Activated CD8-positive, alpha-beta memory T cell treated with anti-CD3 and anti-CD28 coated beads, Interleukin-2, amount 50 U/mL, for 24 hours (primary cell): ENCODE measurements around the gene STARD4.

Source experiments
- DNase-seq: peaks from one replicate; pipeline ENCODE4 v3.0.0-alpha.2; 2020; ENCODE audit errors: extremely low read depth

STARD4 gene

DNA sequence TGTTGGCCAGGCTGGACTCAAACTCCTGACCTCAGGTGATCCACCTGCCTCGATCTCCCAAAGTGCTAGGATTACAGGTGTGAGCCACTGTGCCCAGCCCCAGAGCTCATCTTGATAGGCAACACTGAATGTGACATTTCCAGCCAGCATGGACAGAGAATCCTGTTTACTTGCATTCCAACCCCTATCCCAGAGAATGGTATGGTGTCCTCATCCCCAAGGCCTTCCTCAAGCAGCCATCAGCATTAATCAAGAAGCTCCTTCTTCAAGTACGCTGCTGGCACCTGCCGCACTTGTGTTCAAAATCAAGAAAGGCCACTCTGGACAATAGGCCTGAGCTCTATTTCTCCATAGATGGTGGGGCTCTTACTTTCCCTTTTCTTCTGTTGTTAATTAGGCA is 40.2 kb downstream of the STARD4 start:
- no peak for DNase-seq

DNA sequence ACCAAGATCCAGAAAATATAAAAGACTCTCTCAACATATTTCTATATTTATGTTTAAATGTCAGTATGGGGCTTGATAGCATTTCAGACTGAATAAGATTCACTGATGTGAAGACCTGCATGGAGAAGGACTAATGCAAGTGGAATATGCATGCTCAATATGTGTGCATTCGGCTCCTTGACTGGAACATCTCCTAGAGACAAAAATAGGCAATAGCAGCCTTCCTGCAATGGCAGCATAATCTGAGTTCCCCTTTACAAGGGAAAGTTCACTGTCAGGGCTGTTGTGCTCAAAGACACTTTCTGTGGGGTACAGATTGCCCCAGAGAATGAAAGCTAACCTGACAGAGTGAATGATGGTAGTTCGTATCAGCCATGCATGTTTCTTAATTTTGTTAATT is 42.4 kb downstream of the STARD4 start:
- no peak for DNase-seq

DNA sequence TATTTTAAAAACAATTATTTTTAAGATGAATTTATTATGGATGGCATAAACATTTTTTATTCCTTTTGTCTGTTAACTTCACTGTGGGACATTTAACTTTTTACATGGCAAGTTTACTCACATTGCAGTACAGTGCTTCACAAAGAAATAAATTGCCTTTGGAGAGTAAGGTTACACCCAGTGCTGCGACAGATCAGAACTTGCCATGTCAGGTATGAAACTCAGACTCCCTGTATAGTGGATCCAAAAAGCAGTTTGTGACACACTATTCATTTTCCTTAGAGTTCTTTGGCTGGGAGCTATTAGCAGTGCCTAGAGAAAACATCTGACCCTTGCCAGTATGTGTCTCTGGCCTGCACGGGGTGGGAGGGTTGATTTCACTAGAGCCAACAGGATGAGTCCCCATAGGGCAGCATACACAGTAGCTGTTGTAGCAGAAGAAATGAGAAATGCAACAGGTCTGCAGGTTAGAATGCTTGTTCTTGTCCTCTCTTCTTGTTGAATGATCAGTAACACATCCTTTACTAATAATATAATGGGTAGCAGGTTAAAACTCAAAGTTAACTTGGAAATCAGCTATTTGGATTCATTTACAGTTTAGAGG is 42.9 kb downstream of the STARD4 start:
- DNase-seq, result no peak

DNA sequence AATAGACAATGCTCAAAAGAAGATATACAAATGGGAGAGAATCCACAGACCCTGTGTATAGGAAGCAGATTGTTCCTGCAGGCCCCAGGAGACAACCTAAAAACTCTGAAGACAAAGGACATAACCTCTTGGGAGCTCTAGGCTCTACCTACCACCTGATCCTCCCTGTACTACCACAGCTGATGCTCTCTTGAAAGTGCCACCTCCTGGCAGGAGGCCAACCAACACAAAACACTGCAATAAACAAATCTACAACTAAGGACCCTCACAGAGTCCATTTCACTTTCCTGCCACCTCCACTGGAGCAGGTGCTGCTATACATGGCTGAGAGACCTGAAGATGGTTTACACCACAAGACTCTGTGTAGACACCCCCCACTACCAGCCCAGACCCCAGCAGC is 49.0 kb downstream of the STARD4 start:
- no peak for DNase-seq

DNA sequence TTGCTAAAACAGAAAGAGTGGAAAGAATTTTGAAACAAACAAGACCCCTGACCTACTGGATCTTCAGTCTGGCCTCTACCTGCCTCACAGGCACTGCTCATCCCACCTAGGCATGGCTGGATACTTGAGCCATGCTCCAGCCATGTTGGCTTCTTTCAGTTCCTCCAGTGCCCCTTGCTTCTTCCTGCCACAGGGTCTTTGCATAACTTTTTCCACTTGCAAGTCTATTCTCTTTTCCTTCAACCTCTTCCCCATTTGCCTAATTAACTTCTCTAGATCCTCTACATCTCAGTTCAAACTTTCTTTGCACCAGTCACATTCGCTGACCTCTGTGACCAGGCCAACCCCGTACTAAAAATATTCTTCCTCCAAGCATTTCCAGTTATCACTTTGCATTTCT is 50.4 kb downstream of the STARD4 start:
- no peak for DNase-seq

DNA sequence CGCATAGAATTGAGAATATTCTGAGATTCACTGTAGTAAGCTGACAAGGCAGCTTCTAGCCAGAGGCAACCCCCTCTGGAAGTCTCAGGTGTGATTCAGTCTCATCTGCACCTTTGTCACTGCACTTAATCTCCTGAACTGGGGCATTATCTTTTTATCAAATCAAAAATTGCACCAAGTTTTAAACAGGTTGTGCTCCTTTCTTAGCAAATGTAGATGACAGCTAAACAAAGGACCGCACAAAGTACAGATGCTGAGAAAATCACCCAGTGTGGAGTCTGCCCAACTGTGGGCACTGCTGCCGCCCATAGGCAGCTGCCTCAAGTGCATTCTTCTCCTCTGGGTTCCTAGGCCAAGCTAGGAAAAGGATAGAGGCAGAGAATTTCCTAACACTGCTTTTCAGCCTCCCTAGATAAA is 51.1 kb downstream of the STARD4 start:
- DNase-seq, result no peak

DNA sequence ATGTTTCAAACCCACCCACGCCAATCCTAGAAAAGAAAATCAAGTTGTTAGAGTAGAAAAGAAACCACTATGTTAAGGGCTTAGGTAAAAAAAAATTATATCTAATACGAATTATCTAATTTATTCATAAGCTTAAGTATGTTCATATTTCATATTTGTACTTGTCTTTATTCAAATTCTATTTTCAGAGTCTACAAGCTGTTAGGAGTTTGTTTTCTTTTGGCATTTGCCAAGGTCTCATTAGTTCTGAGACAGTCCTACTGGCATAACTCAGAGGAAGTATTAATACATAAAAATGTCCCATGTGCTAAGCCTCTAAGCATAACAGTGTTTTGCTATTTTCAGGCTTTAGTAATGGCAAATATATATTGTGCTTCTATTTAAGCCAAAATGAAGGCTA is 57.6 kb downstream of the STARD4 start:
- no peak for DNase-seq

DNA sequence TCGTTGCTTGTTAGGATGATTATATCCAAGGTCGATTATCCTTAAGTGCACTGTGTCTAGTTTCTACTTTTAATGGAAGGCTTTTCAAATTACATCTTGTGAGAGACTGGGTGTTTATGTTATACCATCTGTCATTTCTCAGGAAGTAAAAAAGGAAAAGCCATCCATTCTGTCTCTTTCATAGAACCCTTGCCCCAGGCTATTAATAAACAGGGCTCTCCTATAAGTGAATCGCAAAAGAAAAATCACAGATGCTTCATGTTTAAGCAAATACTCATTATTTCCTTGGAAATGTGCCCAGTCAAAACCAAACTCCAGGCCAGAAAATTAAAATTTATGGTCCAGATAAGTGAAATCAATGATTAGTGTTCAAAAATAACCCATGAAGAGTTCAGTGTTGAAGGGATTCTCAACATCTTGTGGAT is 58.1 kb downstream of the STARD4 start:
- no peak for DNase-seq

DNA sequence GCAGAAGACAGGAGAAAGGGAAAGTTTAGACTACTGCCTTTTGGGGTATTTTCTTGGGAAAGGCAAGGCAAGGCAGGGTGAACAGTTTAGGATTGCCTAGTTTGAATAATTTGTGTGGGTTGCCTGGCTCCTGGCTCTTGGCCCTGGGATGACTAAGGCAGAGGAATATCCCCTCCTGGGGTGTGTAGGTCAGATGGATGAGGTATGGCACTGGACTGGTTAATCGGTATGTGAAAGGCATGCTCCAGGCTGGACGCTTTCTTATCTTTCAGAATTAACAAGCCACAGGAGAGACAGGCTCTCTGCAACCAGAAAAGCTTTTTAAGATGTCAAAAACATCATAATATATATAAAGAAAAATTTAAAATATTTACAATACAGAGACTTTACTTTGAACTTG is 58.6 kb downstream of the STARD4 start:
- DNase-seq, result no peak

DNA sequence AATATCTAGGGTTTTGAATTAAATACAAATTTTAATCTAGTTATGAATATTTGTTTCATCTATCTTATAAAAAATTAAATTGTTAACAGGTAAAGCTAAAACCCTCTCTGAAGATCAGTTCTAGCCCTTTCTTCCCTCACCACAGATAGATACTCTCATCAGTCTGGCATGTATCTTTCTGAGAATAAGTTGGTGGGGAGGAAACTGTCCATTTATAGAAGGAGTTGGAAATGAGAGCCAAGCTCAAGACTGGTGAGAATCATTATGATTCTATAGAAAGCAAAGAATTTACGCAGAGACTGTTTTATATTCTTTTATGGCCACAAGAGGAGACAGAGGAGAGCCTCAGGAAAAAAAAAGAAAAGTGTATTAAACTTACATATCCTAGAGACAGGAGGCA is 59.0 kb downstream of the STARD4 start:
- no peak for DNase-seq

DNA sequence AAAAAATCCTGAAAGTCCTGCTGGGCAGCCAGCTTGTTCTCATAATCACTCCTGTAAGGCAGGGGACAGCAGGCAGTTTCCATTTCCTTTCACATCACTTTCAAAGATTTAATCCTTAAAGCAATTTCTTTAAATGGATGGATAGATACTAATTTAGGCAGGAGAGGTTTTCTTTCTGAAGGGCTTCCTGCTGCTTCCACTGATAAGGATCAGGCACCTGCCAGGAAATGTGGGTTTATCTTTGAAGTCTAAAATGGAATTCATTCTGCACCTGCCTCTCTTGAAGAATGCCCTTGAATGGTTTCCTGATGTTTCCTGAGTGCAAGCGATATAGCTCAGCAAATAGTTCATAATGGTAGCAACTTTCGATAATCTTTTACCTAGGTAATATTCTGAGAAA is 64.5 kb downstream of the STARD4 start:
- DNase-seq, result no peak

DNA sequence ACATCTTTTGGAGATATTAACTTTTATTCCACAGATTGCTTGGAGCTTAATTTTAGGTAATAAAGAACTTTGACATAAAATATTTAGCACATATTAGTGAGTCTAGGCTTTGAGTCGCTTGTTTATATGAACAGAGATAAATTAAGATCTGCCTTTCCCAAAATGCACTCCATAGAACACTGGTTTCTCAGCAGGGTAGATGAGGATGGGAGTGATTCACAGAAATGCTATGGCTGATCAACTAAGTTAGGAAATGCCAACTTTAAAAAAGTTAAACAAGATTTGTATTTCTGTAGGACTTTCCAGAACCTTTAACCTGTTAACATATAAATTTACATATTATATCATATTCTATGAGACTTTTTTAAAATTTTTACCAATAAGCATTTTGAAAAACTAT is 65.2 kb downstream of the STARD4 start:
- no peak for DNase-seq
